CD4-positive, alpha-beta T cell treated with Interferon alpha-2 for 1 hour (primary cell): Measurements from ENCODE around the gene SLC22A24.
"Not testable (repeated sequence)": the region's sequence is repeated elsewhere in the genome, so short reads cannot be mapped to it uniquely, and the experiment has no call there.

Experiments
- DNase-seq, 2 donors: peaks; one replicate each; pipeline ENCODE4 v3.0.0-alpha.2; 2020 to 2022

The SLC22A24 gene, protein sequence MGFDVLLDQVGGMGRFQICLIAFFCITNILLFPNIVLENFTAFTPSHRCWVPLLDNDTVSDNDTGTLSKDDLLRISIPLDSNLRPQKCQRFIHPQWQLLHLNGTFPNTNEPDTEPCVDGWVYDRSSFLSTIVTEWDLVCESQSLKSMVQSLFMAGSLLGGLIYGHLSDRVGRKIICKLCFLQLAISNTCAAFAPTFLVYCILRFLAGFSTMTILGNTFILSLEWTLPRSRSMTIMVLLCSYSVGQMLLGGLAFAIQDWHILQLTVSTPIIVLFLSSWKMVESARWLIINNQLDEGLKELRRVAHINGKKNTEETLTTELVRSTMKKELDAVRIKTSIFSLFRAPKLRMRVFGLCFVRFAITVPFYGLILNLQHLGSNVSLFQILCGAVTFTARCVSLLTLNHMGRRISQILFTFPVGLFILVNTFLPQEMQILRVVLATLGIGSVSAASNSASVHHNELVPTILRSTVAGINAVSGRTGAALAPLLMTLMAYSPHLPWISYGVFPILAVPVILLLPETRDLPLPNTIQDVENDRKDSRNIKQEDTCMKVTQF

GRCh38 chr11:63144121-63144520, at the start of gene SLC22A24:
Gene SLC22A24 (minus strand): TSS chr11:63144221. CDS start chr11:63143779, 442 bp downstream.
- no peak for DNase-seq

DNA sequence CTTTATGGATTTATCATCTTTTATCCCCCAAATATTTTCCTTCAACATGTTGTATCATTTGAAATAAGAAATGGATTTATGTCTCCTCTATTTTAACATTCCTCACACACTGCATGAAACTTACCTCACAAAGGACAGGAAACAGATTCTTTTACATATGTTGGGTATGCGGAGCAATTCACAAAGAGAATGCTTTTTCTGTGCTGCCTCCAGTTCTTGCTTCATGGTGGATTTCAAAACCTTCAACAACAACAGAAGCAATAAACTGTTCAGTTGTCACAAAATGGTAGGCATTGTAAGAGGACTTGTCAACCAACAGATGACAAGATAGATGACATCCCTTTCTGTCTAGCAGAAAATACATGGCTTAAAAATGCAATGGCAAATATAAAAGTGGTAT, 36.5 kb upstream of the SLC22A24 start:
- DNase-seq: no peak

DNA sequence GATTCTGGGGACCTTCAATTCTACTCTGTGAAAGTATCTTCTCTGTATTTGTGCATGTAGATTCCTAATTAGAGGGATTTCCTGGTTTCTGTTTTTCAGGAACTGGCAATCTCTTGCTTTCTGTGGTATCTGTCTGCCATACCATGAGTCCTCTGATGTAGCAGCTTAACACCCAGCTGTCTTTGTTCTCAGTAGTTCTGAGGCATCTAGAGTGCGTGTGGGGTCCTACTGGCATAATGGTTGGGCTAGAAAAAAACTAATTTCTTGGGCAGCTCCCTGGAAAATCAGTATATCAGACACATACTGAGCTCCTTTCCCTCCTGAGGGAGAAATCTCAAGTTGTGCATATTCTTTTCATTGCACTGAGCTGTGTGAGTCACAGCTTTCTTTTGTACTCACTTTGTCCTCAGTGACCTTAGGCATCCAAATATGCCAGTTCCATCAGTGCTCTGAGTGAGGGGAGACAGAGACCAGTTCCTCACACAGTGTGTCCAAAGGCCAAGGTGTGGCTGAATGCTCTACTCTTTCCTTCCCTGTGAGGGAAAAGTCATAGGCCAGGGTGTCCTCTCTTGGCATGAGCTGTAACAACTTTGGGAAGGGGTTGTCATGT, 35.5 kb upstream of the SLC22A24 start:
- no peak for DNase-seq

DNA sequence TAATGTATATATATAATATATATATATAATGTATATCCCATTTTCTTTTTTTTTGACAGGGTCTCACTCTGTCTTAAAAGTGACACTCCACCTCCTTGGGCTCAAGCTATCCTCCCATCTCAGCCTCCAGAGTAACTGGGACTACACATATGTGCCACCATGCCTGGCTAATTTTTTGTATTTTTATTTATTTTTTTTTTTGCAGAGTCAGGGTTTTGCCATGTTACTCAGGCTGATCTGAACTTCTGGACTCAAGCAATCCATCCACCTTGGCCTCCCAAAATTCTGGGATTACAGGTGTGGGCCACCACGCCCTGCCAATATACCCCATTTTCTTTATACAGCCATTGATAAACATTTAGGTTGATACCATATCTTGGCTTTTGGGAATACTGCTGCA, 33.9 kb upstream of the SLC22A24 start:
- no peak for DNase-seq

- DNase-seq: no peak
Measured at GRCh38 chr11:63165706-63166310, 21.8 kb upstream of the SLC22A24 start.

- no peak for DNase-seq
Measured at GRCh38 chr11:63155794-63156193, 11.8 kb upstream of the SLC22A24 start.

GRCh38 chr11:63146581-63146980, 2.6 kb upstream of the SLC22A24 start:
- no peak for DNase-seq

DNA sequence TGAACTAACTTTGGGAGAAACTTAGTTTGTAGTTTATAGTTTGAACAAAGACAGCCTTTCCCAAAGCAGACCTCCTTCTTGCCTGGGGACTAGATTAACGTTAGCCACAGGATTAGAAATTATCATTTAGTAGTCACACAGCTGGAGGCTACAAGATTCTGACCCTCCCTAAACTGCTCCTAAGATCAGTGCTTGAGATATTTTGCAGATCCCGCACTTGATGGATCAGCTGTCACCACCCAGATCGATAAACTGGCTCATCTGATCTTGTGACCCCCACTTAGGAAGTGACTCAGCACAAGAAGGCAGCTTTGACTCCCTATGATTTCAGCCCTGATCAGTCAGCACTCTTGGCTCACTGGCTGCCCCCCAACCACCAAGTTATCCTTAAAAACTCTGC, 1.6 kb downstream of the SLC22A24 start:
- DNase-seq: no peak

DNA sequence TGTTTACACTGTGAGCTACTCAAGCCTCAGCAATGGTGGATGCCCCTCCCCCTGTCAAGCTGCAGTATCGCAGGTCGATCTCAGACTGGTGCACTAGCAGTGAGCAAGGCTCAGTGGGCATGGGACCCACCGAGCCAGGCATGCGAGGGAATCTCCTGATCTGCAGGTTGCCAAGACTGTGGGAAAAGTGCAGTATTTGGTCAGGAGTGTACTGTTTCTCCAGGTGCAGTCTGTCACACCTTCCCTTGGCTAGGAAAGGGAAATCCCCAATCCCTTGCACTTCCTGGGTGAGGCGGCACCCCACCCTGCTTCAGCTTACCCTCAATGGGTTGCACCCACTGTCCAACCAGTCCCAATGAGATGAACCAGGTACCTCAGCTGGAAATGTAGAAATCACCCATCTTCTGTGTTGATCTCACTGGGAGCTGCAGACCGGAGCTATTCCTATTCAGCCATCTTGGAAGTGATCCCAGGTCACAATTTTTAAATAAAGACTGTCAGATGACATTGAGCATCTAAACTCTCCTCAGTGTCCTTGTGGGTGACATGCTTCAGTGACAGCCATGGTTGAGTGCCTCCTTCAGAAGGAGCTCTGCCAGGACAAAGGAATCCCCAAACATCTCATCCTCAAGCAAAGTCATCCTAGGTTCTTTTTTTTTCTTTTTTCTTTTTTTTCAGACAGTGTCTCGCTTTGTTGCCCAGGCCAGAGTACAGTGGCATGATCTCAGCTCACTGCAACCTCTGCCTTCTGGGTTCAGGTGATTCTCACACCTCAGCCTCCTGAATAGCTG, 10.8 kb downstream of the SLC22A24 start:
- DNase-seq: no peak

GRCh38 chr11:63099555-63099954, 44.5 kb downstream of the SLC22A24 start:
- DNase-seq: no peak

DNA sequence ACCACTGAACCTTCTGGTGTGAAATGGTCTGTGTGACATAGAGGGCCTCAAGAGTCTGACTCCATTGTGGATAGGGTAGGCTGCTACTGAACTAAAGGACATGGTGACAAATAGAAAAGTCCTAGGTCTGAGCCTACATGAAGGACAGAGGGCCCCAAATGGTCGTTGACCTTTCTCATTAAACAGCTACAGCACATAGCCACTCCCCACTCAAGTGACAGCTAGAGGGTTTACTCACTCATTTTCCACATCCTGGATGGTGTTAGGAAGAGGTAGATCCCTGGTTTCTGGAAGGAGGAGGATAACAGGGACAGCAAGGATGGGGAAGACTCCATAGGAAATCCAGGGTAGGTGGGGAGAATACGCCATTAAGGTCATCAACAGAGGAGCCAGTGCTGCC, 63.3 kb downstream of the SLC22A24 start:
- DNase-seq: no peak

- not testable (repeated sequence) for DNase-seq
Measured at GRCh38 chr11:63046203-63046602, 97.8 kb downstream of the SLC22A24 start.

DNA sequence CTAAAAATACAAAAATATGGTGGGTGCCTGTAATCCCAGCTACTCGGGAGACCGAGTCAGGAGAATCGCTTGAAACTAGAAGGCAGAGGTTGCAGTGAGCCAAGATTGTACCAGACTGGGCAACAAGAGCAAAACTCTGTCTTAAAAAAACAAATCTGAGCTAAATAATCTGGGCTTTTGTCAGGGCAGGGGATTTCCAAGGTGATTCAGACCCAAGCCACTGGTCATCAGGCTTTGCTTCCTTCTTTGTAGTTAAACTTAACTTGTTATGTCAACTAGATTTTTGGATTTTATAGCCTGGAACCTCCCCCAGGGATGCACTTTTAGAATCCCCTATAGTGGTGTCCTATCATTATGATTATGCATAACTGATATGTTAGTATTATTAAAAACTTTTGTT, 101.4 kb downstream of the SLC22A24 start:
- no peak for DNase-seq

DNA sequence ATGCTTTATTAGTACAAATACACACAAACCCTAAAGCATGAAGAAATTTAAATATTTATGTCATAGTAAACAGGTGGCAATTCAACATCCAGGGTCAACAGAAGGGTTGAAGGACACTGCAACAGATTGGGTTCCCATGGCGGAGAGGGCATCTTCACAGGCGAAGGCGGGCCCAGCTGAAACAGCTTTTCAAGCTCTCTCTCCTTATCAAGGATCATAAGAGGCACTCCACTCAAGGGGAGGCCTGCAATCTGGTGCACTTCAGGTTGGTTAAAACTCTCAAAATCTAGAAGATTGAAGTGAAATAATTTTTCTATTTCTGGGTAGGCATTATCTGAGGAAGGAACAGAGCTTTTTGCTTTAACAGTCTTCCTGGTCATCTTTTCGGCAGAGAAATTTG, 111.6 kb downstream of the SLC22A24 start:
- no peak for DNase-seq
